Natural killer cell treated with Interleukin-12 subunit alpha and Interleukin-12 subunit beta and Interleukin-15 and Interleukin-18, amount 100 ng/mL, for 72 hours (primary cell): ENCODE results near the gene TENT4B. TPM values are rescaled to one million over a fixed set of nuclear protein-coding genes. Genes with fewer than 3 reads are reported as not detected.
A peak's percentile ranks its signal among the peaks of the same experiment; 100 is the strongest.

Source experiments
- ATAC-seq, 2 donors: fragments of 150-1000 bp; cut with Tn5 transposase in 1 of 2; sonication (Bioruptor Pico), chemical (Tn5 transposase) in 1 of 2; 2 replicates each; pipeline ENCODE4 v1.10.0; 2021
- DNase-seq: peaks from one replicate; pipeline ENCODE4 v3.0.0; 2022; ENCODE audit warnings: low spot score
- H3K27ac Mint-ChIP-seq, 2 donors: 1 replicate in 1 of 2; 2 replicates in 1 of 2; pipeline ENCODE4 v1.8.0; 2022; ENCODE audit warnings: mixed read lengths in 2 of 2, mild to moderate bottlenecking in 1 of 2, moderate library complexity in 1 of 2
- H3K27me3 Mint-ChIP-seq, 2 donors: 1 replicate in 1 of 2; 2 replicates in 1 of 2; pipeline ENCODE4 v1.8.0; 2022; ENCODE audit warnings: mixed read lengths in 2 of 2
- H3K36me3 Mint-ChIP-seq: one replicate; pipeline ENCODE4 v1.8.0; 2022; ENCODE audit warnings: mixed read lengths
- H3K4me1 Mint-ChIP-seq, 2 donors: 1 replicate in 1 of 2; 2 replicates in 1 of 2; pipeline ENCODE4 v1.8.0; 2022; ENCODE audit warnings: low read depth in 2 of 2, mixed read lengths in 2 of 2, mild to moderate bottlenecking in 1 of 2
- H3K4me3 Mint-ChIP-seq: one replicate; pipeline ENCODE4 v1.8.0; 2022; ENCODE audit warnings: mixed read lengths
- H3K9me3 Mint-ChIP-seq: 2 replicates; pipeline ENCODE4 v1.8.0; 2022; ENCODE audit warnings: mixed read lengths
- total RNA-seq, 2 donors: library from RNA; stranded (reverse); gene quantifications; one replicate each; pipeline ENCODE4 v1.2.3, GENCODE V29; 2022

TENT4B gene
- total RNA-seq, 2 donors from 2014 or later = 13.1 to 17.5 TPM

- no peaks in the 10 kb centered on the region for H3K9me3 Mint-ChIP-seq
- peak overlapping the region; percentile 16 to 97 for H3K27ac Mint-ChIP-seq
- H3K4me3 Mint-ChIP-seq = no peak overlapping the region
- no peaks in the 10 kb centered on the region for H3K27me3 Mint-ChIP-seq
- peak; percentile 63 to 73 for ATAC-seq
- DNase-seq = no peak
- H3K36me3 Mint-ChIP-seq = no peaks in the 10 kb centered on the region
- H3K4me1 Mint-ChIP-seq = peaks cover 32 to 33% of the 10 kb centered on the region in 2 donors
Observed at GRCh38 chr16:50213939-50214519, 60.9 kb downstream of the TENT4B start.

GRCh38 chr16:50215680-50216079, 62.6 kb downstream of the TENT4B start:
- Mint-ChIP-seq H3K4me3 (peak overlapping the region; percentile 72), H3K36me3 (no peaks in the 10 kb centered on the region), H3K9me3 (no peaks in the 10 kb centered on the region), H3K27ac (peak overlapping the region; percentile 85 to 97), H3K4me1 (peaks cover 23 to 25% of the 10 kb centered on the region in 2 donors), H3K27me3 (no peaks in the 10 kb centered on the region)
- ATAC-seq = peak; percentile 36 to 55
- no peak for DNase-seq

GRCh38 chr16:50216231-50216630, 63.1 kb downstream of the TENT4B start:
- H3K4me1 Mint-ChIP-seq = peaks cover 21 to 23% of the 10 kb centered on the region in 2 donors
- ATAC-seq (no peak), DNase-seq (no peak)
- H3K9me3 Mint-ChIP-seq = no peaks in the 10 kb centered on the region
- no peaks in the 10 kb centered on the region for H3K36me3 Mint-ChIP-seq
- peak overlapping the region; percentile 72 for H3K4me3 Mint-ChIP-seq
- H3K27ac Mint-ChIP-seq = peak overlapping the region; percentile 85 to 97
- H3K27me3 Mint-ChIP-seq = no peaks in the 10 kb centered on the region

GRCh38 chr16:50219402-50219975, 66.4 kb downstream of the TENT4B start:
- Mint-ChIP-seq H3K27me3 (no peaks in the 10 kb centered on the region), H3K9me3 (no peaks in the 10 kb centered on the region), H3K4me1 (peaks cover 16 to 20% of the 10 kb centered on the region in 2 donors), H3K36me3 (no peaks in the 10 kb centered on the region), H3K27ac (peak overlapping the region in 1 of 2 donors; percentile 58), H3K4me3 (no peak overlapping the region)
- DNase-seq (no peak), ATAC-seq (no peak)

- peaks cover 14 to 16% of the 10 kb centered on the region in 2 donors for H3K4me1 Mint-ChIP-seq
- H3K27ac Mint-ChIP-seq = peak overlapping the region in 1 of 2 donors; percentile 31
- no peaks in the 10 kb centered on the region for H3K27me3 Mint-ChIP-seq
- no peak for ATAC-seq
- DNase-seq = no peak
- H3K4me3 Mint-ChIP-seq = no peak overlapping the region
- no peaks in the 10 kb centered on the region for H3K9me3 Mint-ChIP-seq
- H3K36me3 Mint-ChIP-seq = peaks cover 4% of the 10 kb centered on the region
Observed at GRCh38 chr16:50224286-50224685, 71.2 kb downstream of the TENT4B start.

GRCh38 chr16:50227120-50227519, 74.0 kb downstream of the TENT4B start:
- Mint-ChIP-seq H3K4me3 (no peak overlapping the region), H3K36me3 (peaks cover 6% of the 10 kb centered on the region), H3K27ac (peak overlapping the region in 1 of 2 donors; percentile 68), H3K9me3 (no peaks in the 10 kb centered on the region), H3K27me3 (no peaks in the 10 kb centered on the region), H3K4me1 (peaks cover 14 to 17% of the 10 kb centered on the region in 2 donors)
- DNase-seq (no peak), ATAC-seq (peak in 1 of 2 donors; percentile 61)

- Mint-ChIP-seq H3K4me3 (no peak overlapping the region), H3K27ac (no peak overlapping the region), H3K4me1 (peaks cover 14 to 17% of the 10 kb centered on the region in 2 donors), H3K36me3 (peaks cover 6% of the 10 kb centered on the region), H3K27me3 (no peaks in the 10 kb centered on the region), H3K9me3 (no peaks in the 10 kb centered on the region)
- no peak for DNase-seq
- ATAC-seq = no peak
Observed at GRCh38 chr16:50227665-50228064, 74.6 kb downstream of the TENT4B start.

- H3K36me3 Mint-ChIP-seq = peaks cover 6% of the 10 kb centered on the region
- ATAC-seq = peak; percentile 61 to 76
- H3K4me3 Mint-ChIP-seq = no peak overlapping the region
- no peak for DNase-seq
- no peaks in the 10 kb centered on the region for H3K27me3 Mint-ChIP-seq
- no peaks in the 10 kb centered on the region for H3K9me3 Mint-ChIP-seq
- no peak overlapping the region for H3K27ac Mint-ChIP-seq
- H3K4me1 Mint-ChIP-seq = peaks cover 14 to 17% of the 10 kb centered on the region in 2 donors
Observed at GRCh38 chr16:50228364-50228868, 75.3 kb downstream of the TENT4B start.

- no peak for ATAC-seq
- DNase-seq = no peak
- no peaks in the 10 kb centered on the region for H3K27me3 Mint-ChIP-seq
- H3K9me3 Mint-ChIP-seq = no peaks in the 10 kb centered on the region
- no peak overlapping the region for H3K4me3 Mint-ChIP-seq
- H3K27ac Mint-ChIP-seq = peak overlapping the region in 1 of 2 donors; percentile 45
- H3K4me1 Mint-ChIP-seq = peaks cover 14 to 17% of the 10 kb centered on the region in 2 donors
- H3K36me3 Mint-ChIP-seq = peaks cover 6% of the 10 kb centered on the region
Observed at GRCh38 chr16:50229149-50229726, 76.1 kb downstream of the TENT4B start.

GRCh38 chr16:50234771-50235556, 81.9 kb downstream of the TENT4B start:
- Mint-ChIP-seq H3K4me1 (no peaks in the 10 kb centered on the region), H3K27me3 (no peaks in the 10 kb centered on the region), H3K9me3 (no peaks in the 10 kb centered on the region), H3K36me3 (no peaks in the 10 kb centered on the region), H3K27ac (no peak overlapping the region), H3K4me3 (no peak overlapping the region)
- ATAC-seq (no peak), DNase-seq (no peak)

- no peaks in the 10 kb centered on the region for H3K27me3 Mint-ChIP-seq
- DNase-seq (no peak), ATAC-seq (no peak)
- no peak overlapping the region for H3K27ac Mint-ChIP-seq
- H3K36me3 Mint-ChIP-seq = no peaks in the 10 kb centered on the region
- no peaks in the 10 kb centered on the region for H3K4me1 Mint-ChIP-seq
- H3K9me3 Mint-ChIP-seq = no peaks in the 10 kb centered on the region
- H3K4me3 Mint-ChIP-seq = no peak overlapping the region
Observed at GRCh38 chr16:50235581-50235980, 82.5 kb downstream of the TENT4B start.

GRCh38 chr16:50238314-50238713, 85.2 kb downstream of the TENT4B start:
- Mint-ChIP-seq H3K27me3 (no peaks in the 10 kb centered on the region), H3K4me1 (no peaks in the 10 kb centered on the region), H3K36me3 (no peaks in the 10 kb centered on the region), H3K27ac (no peak overlapping the region), H3K9me3 (no peaks in the 10 kb centered on the region), H3K4me3 (no peak overlapping the region)
- DNase-seq = no peak
- ATAC-seq = no peak

GRCh38 chr16:50238868-50239301, 85.8 kb downstream of the TENT4B start:
- H3K4me3 Mint-ChIP-seq = no peak overlapping the region
- H3K36me3 Mint-ChIP-seq = no peaks in the 10 kb centered on the region
- H3K9me3 Mint-ChIP-seq = no peaks in the 10 kb centered on the region
- no peak overlapping the region for H3K27ac Mint-ChIP-seq
- H3K27me3 Mint-ChIP-seq = no peaks in the 10 kb centered on the region
- DNase-seq (no peak), ATAC-seq (peak in 1 of 2 donors; percentile 40)
- no peaks in the 10 kb centered on the region for H3K4me1 Mint-ChIP-seq
